ENCODE measurements around the gene DYSF. TPM values are rescaled to one million over a fixed set of nuclear protein-coding genes. Genes with fewer than 3 reads are reported as not detected.

The DYSF gene
- total RNA-seq, 1 experiment from 2014 or later: 0.89 TPM

DNA sequence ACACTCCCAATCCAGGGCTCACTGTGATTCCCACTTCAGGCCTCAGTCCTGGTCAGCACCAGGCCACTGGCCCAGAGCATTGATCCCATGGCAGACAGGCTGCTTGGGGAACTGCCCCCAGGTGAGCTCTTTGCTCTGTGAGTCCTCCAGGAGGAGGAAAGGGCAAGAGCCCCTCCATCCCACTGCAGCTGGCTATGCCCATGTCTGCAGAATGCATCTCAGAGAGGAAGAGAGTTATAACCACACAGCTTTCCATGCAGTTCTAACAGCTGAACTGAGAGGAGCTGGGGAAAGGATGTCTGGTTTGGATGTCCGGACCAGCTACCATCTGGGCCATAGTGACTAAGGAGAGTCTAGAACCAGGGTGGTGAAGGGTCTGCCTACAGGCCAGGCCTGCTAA is 230.3 kb downstream of the DYSF start (continued):
- TF ChIP-seq ZBTB33 (IDR thresholded peaks at IDR 0.05; ENCODE audit: extremely low read depth, insufficient replicate concordance, low read length) (no peak), CBX3 (IDR thresholded peaks at IDR 0.05; ENCODE audit: low read depth) (no peak), ZFX (IDR thresholded peaks at IDR 0.05) (no peak), POLR2A (IDR thresholded peaks at IDR 0.05; ENCODE audit: borderline replicate concordance, extremely low read depth, insufficient read depth, insufficient read length) (no peak), YY1 (IDR thresholded peaks at IDR 0.05; ENCODE audit: extremely low read depth, insufficient replicate concordance, low read depth, low read length) (no peak), TCF7L2 (IDR thresholded peaks at IDR 0.05; ENCODE audit: borderline replicate concordance, extremely low read depth, insufficient read depth, insufficient read length) (no peak)
- TF ChIP-seq, protein P1, sequence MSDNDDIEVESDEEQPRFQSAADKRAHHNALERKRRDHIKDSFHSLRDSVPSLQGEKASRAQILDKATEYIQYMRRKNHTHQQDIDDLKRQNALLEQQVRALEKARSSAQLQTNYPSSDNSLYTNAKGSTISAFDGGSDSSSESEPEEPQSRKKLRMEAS (IDR thresholded peaks at IDR 0.05): no peak

GRCh38 chr2:71684226-71685072 is 231.1 kb downstream of the DYSF start:
- H3K9me3 ChIP-seq (ENCODE audit: control insufficient read depth in 1 of 2, insufficient read depth in 1 of 2, low read depth in 1 of 2, low read length in 2 of 2): no peaks in the 10 kb centered on the region
- no peaks in the 10 kb centered on the region for H4K20me1 ChIP-seq (ENCODE audit: insufficient read depth)
- RAD21 ChIA-PET (ENCODE audit: low non-redundant PET in 1 of 2, low total read pairs in 2 of 2, uncharacterized antibody in 2 of 2, unreplicated experiment in 2 of 2): no interaction called here
- intact Hi-C loops (cut with micrococcal nuclease): no loop called here
- no peaks in the 10 kb centered on the region for H3K9me2 ChIP-seq (ENCODE audit: insufficient read depth)
- H3K27ac ChIP-seq (ENCODE audit: low read depth, low read length): no peak overlapping the region
- H2AFZ ChIP-seq (ENCODE audit: low read depth, low read length, poor library complexity, severe bottlenecking): no peak overlapping the region
- H3K9ac ChIP-seq (ENCODE audit: low read length): no peak overlapping the region
- H3K4me3 ChIP-seq (replicated peaks in 1 of 2; ENCODE audit: low read depth in 1 of 2, low read length in 2 of 2): no peak overlapping the region
- H3K4me2 ChIP-seq (ENCODE audit: low read length): no peak overlapping the region
- ATAC-seq (no peak), DNase-seq (ENCODE audit: low read depth, low spot score) (no peak)
- no TSS peak for BruUV-seq (replicated peaks)
- H3K79me2 ChIP-seq (ENCODE audit: insufficient read depth, low read length): no peaks in the 10 kb centered on the region
- no peaks in the 10 kb centered on the region for H3K4me1 ChIP-seq (ENCODE audit: control insufficient read depth in 1 of 2, insufficient read depth in 2 of 2, low read length in 2 of 2)
- no peaks in the 10 kb centered on the region for H3K27me3 ChIP-seq (ENCODE audit: insufficient read depth, low read length)
- CTCF ChIA-PET: no interaction called here
- POLR2A ChIA-PET: no interaction called here
- no peaks in the 10 kb centered on the region for H3K36me3 ChIP-seq (ENCODE audit: control insufficient read depth in 1 of 2, insufficient read depth in 2 of 2, low read length in 2 of 2)
- TF ChIP-seq, protein P2, sequence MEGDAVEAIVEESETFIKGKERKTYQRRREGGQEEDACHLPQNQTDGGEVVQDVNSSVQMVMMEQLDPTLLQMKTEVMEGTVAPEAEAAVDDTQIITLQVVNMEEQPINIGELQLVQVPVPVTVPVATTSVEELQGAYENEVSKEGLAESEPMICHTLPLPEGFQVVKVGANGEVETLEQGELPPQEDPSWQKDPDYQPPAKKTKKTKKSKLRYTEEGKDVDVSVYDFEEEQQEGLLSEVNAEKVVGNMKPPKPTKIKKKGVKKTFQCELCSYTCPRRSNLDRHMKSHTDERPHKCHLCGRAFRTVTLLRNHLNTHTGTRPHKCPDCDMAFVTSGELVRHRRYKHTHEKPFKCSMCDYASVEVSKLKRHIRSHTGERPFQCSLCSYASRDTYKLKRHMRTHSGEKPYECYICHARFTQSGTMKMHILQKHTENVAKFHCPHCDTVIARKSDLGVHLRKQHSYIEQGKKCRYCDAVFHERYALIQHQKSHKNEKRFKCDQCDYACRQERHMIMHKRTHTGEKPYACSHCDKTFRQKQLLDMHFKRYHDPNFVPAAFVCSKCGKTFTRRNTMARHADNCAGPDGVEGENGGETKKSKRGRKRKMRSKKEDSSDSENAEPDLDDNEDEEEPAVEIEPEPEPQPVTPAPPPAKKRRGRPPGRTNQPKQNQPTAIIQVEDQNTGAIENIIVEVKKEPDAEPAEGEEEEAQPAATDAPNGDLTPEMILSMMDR (IDR thresholded peaks at IDR 0.05 in 2 of 3, conservative IDR thresholded peaks at IDR 0.05 in 1 of 3; ENCODE audit: borderline replicate concordance in 1 of 3, insufficient read depth in 1 of 3, low read depth in 2 of 3, low read length in 2 of 3): no peak
- TF ChIP-seq EZH2phosphoT487 (IDR thresholded peaks at IDR 0.05; ENCODE audit: borderline replicate concordance) (no peak), SP1 (IDR thresholded peaks at IDR 0.05; ENCODE audit: low read depth) (no peak), ZBTB33 (IDR thresholded peaks at IDR 0.05; ENCODE audit: extremely low read depth, insufficient replicate concordance, low read length) (no peak), ZNF274 (IDR thresholded peaks at IDR 0.05; ENCODE audit: low read depth, low read length) (no peak), EZH2 (IDR thresholded peaks at IDR 0.05) (no peak), SRF (IDR thresholded peaks at IDR 0.05; ENCODE audit: low read depth) (no peak), ATF3 (IDR thresholded peaks at IDR 0.05) (no peak), CEBPB (IDR thresholded peaks at IDR 0.05; ENCODE audit: low read depth) (no peak), CBX3 (IDR thresholded peaks at IDR 0.05; ENCODE audit: low read depth) (no peak), ZFX (IDR thresholded peaks at IDR 0.05) (no peak)
- TF ChIP-seq, protein P1 (IDR thresholded peaks at IDR 0.05): no peak
